Motor neuron (in vitro differentiated cells): ENCODE measurements around the gene PAPOLG. TPM values are rescaled to one million over a fixed set of nuclear protein-coding genes. Genes with fewer than 3 reads are reported as not detected.
"Not testable (repeated sequence)": the region's sequence is repeated elsewhere in the genome, so short reads cannot be mapped to it uniquely, and the experiment has no call there.

Experiments
- ATAC-seq, 8 experiments: fragments of 200-7000 bp; cut with Tn5 transposase; replicated peaks in 6 of 8; 2 replicates each; pipeline ENCODE4 v1.8.0; 2021; ENCODE audit warnings: mild to moderate bottlenecking in 8 of 8, moderate library complexity in 8 of 8
- H3K27ac ChIP-seq, 2 donors: fragments of 250-450 bp; sonication (Bioruptor Pico); 2 replicates each; pipeline ENCODE4 v1.9.0; 2021; ENCODE audit warnings: antibody characterized with exemption in 2 of 2, mild to moderate bottlenecking in 2 of 2, moderate library complexity in 1 of 2
- H3K4me1 ChIP-seq, 2 donors: fragments of 250-450 bp; sonication (Bioruptor Pico); replicated peaks in 1 of 2; 2 replicates each; pipeline ENCODE4 v1.6.1; 2021; ENCODE audit warnings: antibody characterized with exemption in 2 of 2, mild to moderate bottlenecking in 2 of 2, moderate library complexity in 1 of 2
- H3K4me3 ChIP-seq, 5 donors: fragments of 250-450 bp; sonication (Bioruptor Pico); 2 replicates each; pipeline ENCODE4 v1.9.0; 2021; ENCODE audit warnings: antibody characterized with exemption in 5 of 5, mild to moderate bottlenecking in 5 of 5, moderate library complexity in 4 of 5
- whole genome bisulfite sequencing, 10 experiments: fragments of 450-650 bp; shearing (Covaris generic); methylation state at CpG; one replicate each; pipeline ENCODE4 v1.0.0; 2022; 5-methylcytosine and 5-hydroxymethylcytosine counted together
- in situ Hi-C, 9 experiments: fragments of 400-800 bp; cut with MboI; loops; one replicate each; pipeline ENCODE4 v1.15.0; 2021; ENCODE audit warnings: low sequenced_read_pairs in 9 of 9, low pct_unique_long_range_greater_than_20kb in 2 of 9; ENCODE audit not compliant: unreplicated experiment in 9 of 9
- total RNA-seq, 8 experiments: library from RNA; unstranded; fragments of 300-600 nt; gene quantifications; 2 replicates each; pipeline versions ENCODE4 v1.2.3 to v1.2.4, GENCODE V29; 2022

PAPOLG gene
- total RNA-seq, 8 experiments from 2014 or later = 7.3 to 23.9 (median 20.2) TPM

- H3K27ac ChIP-seq = no peak overlapping the region
- in situ Hi-C loops = loop anchor here in 1 of 9 experiments (25.0 kb wide), 1 partner anchor 207 kb away; no protein-coding TSS in a partner anchor
- no peak for ATAC-seq
- H3K4me3 ChIP-seq = no peak overlapping the region
- 38 to 100% (median 86%) methylated on average over 1 to 3 of the region's 3 CpGs for WGBS, 10 experiments
- no peaks in the 10 kb centered on the region for H3K4me1 ChIP-seq
Observed at GRCh38 chr2:60780721-60781120, 24.7 kb downstream of the PAPOLG start.

- in situ Hi-C loops = loop anchor here in 2 of 9 experiments (10.0 to 25.0 kb wide), 2 partner anchors 194 to 202 kb away; no protein-coding TSS in a partner anchor
- no peak for ATAC-seq
- Histone ChIP-seq H3K4me3 (no peak overlapping the region), H3K27ac (no peak overlapping the region), H3K4me1 (no peaks in the 10 kb centered on the region)
- 80 to 100% (median 100%) methylated on average over 1 to 2 of the region's 2 CpGs for WGBS, 10 experiments
Observed at GRCh38 chr2:60793169-60793568, 37.1 kb downstream of the PAPOLG start.

GRCh38 chr2:60794271-60794863 is 38.3 kb downstream of the PAPOLG start:
- WGBS, 10 experiments = 68 to 100% (median 86%) methylated on average over 2 to 5 of the region's 5 CpGs
- in situ Hi-C loops = loop anchor here in 2 of 9 experiments (10.0 to 25.0 kb wide), 2 partner anchors 193 to 200 kb away; no protein-coding TSS in a partner anchor
- H3K4me1 ChIP-seq = no peaks in the 10 kb centered on the region
- no peak for ATAC-seq
- no peak overlapping the region for H3K27ac ChIP-seq
- no peak overlapping the region for H3K4me3 ChIP-seq

- H3K4me1 ChIP-seq = no peaks in the 10 kb centered on the region
- in situ Hi-C loops = loop anchor here in 2 of 9 experiments (10.0 to 25.0 kb wide), 2 partner anchors 190 to 198 kb away; no protein-coding TSS in a partner anchor
- WGBS, 10 experiments = 62 to 100% (median 86%) methylated on average over 1 to 6 of the region's 6 CpGs
- no peak for ATAC-seq
- no peak overlapping the region for H3K4me3 ChIP-seq
- H3K27ac ChIP-seq = no peak overlapping the region
Observed at GRCh38 chr2:60796573-60797509, 40.8 kb downstream of the PAPOLG start.

GRCh38 chr2:60804473-60804872 is 48.4 kb downstream of the PAPOLG start:
- peaks cover 13 to 17% of the 10 kb centered on the region in 2 donors for H3K4me1 ChIP-seq
- no peak overlapping the region for H3K27ac ChIP-seq
- ATAC-seq = no peak
- H3K4me3 ChIP-seq = no peak overlapping the region
- in situ Hi-C loops = loop anchor here in 1 of 9 experiments (25.0 kb wide), 1 partner anchor 183 kb away; no protein-coding TSS in a partner anchor
- 90 to 100% (median 100%) methylated on average over 1 to 4 of the region's 18 CpGs; no CpG with 5 or more reads in 5 of the 10 experiments for WGBS, 10 experiments

GRCh38 chr2:60806595-60806987 is 50.5 kb downstream of the PAPOLG start:
- no peak for ATAC-seq
- Histone ChIP-seq H3K27ac (peak overlapping the region in 1 of 2 donors; percentile 22), H3K4me1 (peaks cover 13 to 17% of the 10 kb centered on the region in 2 donors), H3K4me3 (no peak overlapping the region)
- WGBS, 10 experiments = 70 to 100% (median 83%) methylated on average over 1 to 5 of the region's 7 CpGs; no CpG with 5 or more reads in 1 of the 10 experiments
- in situ Hi-C loops = loop anchor here in 1 of 9 experiments (25.0 kb wide), 1 partner anchor 181 kb away; no protein-coding TSS in a partner anchor

GRCh38 chr2:60806988-60807681 is 51.1 kb downstream of the PAPOLG start:
- in situ Hi-C loops = loop anchor here in 1 of 9 experiments (25.0 kb wide), 1 partner anchor 180 kb away; no protein-coding TSS in a partner anchor
- 0 to 83% (median 50%) methylated on average over 1 to 6 of the region's 6 CpGs; no CpG with 5 or more reads in 2 of the 10 experiments for WGBS, 10 experiments
- peak; percentile 68 to 93 (median 87) for ATAC-seq
- Histone ChIP-seq H3K27ac (peak overlapping the region in 1 of 2 donors; percentile 22), H3K4me3 (no peak overlapping the region), H3K4me1 (peaks cover 13 to 17% of the 10 kb centered on the region in 2 donors)

- WGBS, 10 experiments = 67 to 100% (median 86%) methylated on average over 1 to 14 of the region's 16 CpGs; no CpG with 5 or more reads in 4 of the 10 experiments
- peak in 1 of 8 experiments; percentile 20 for ATAC-seq
- Histone ChIP-seq H3K4me1 (peaks cover 13 to 17% of the 10 kb centered on the region in 2 donors), H3K27ac (no peak overlapping the region), H3K4me3 (no peak overlapping the region)
- in situ Hi-C loops = loop anchor here in 1 of 9 experiments (25.0 kb wide), 1 partner anchor 179 kb away; no protein-coding TSS in a partner anchor
Observed at GRCh38 chr2:60808330-60808801, 52.3 kb downstream of the PAPOLG start.

- Histone ChIP-seq H3K4me1 (peaks cover 10 to 14% of the 10 kb centered on the region in 2 donors), H3K4me3 (no peak overlapping the region), H3K27ac (no peak overlapping the region)
- no peak for ATAC-seq
- in situ Hi-C loops = loop anchor here in 2 of 9 experiments (10.0 to 25.0 kb wide), 2 partner anchors 176 to 193 kb away; no protein-coding TSS in a partner anchor
- WGBS, 10 experiments = 45 to 98% (median 95%) methylated on average over 3 to 13 of the region's 14 CpGs; no CpG with 5 or more reads in 1 of the 10 experiments
Observed at GRCh38 chr2:60811491-60812375, 55.7 kb downstream of the PAPOLG start.

- H3K27ac ChIP-seq, H3K4me3 ChIP-seq, ATAC-seq, H3K4me1 ChIP-seq: not testable (repeated sequence)
- in situ Hi-C loops = loop anchor here in 2 of 9 experiments (10.0 to 25.0 kb wide), 2 partner anchors 170 to 188 kb away; no protein-coding TSS in a partner anchor
- WGBS, 10 experiments = 0 to 98% (median 84%) methylated on average over 1 to 7 of the region's 9 CpGs; no CpG with 5 or more reads in 2 of the 10 experiments
Observed at GRCh38 chr2:60817191-60817590, 61.1 kb downstream of the PAPOLG start.

- no peak overlapping the region for H3K27ac ChIP-seq
- peak in 3 of 8 experiments; percentile 29 to 47 (median 34) for ATAC-seq
- WGBS, 10 experiments = 80 to 90% methylated on average over 2 of the region's 4 CpGs; no CpG with 5 or more reads in 8 of the 10 experiments
- H3K4me1 ChIP-seq = no peaks in the 10 kb centered on the region
- in situ Hi-C loops = loop anchor here in 2 of 9 experiments (10.0 to 25.0 kb wide), 2 partner anchors 169 to 187 kb away; no protein-coding TSS in a partner anchor
- no peak overlapping the region for H3K4me3 ChIP-seq
Observed at GRCh38 chr2:60818272-60818671, 62.2 kb downstream of the PAPOLG start.
